NB4 (cell line): ENCODE measurements around the gene RAP1GAP.

Source experiments
- DNase-seq: peaks from one replicate; pipeline ENCODE4 v3.0.0; 2010; ENCODE audit warnings: low read depth
- H3K4me3 ChIP-seq: one replicate; pipeline ENCODE4 v1.5.1; 2011; ENCODE audit warnings: mild to moderate bottlenecking, low read depth, low read length, moderate library complexity
- CTCF ChIP-seq: IDR thresholded peaks from one replicate; pipeline ENCODE4 v1.5.1; 2012; ENCODE audit warnings: low read depth, low read length
- MAX ChIP-seq: IDR thresholded peaks from 2 replicates; pipeline ENCODE4 v1.6.1; 2011; ENCODE audit warnings: low read depth, low read length
- MYC ChIP-seq: IDR thresholded peaks from 2 replicates; pipeline ENCODE4 v1.6.1; 2011; ENCODE audit warnings: low read depth, low read length
- POLR2A ChIP-seq: IDR thresholded peaks from 2 replicates; pipeline ENCODE4 v1.6.1; 2011; ENCODE audit warnings: mild to moderate bottlenecking; ENCODE audit not compliant: insufficient read length; ENCODE audit errors: extremely low read depth

Gene RAP1GAP

GRCh38 chr1:21664806-21665588 is 4.2 kb downstream of the RAP1GAP start:
- no peak for DNase-seq
- TF ChIP-seq POLR2A: no peak
- no peak for TF ChIP-seq MAX
- TF ChIP-seq CTCF: no peak
- no peak for TF ChIP-seq MYC
- H3K4me3 ChIP-seq: no peak overlapping the region

GRCh38 chr1:21663951-21664805 is 5.0 kb downstream of the RAP1GAP start:
- DNase-seq: no peak
- no peak overlapping the region for H3K4me3 ChIP-seq
- TF ChIP-seq CTCF (no peak), POLR2A (no peak), MYC (no peak), MAX (no peak)

- no peak overlapping the region for H3K4me3 ChIP-seq
- TF ChIP-seq MYC (no peak), POLR2A (no peak), CTCF (no peak), MAX (no peak)
- DNase-seq: no peak
Observed at GRCh38 chr1:21663248-21663950, 5.8 kb downstream of the RAP1GAP start.

- no peak overlapping the region for H3K4me3 ChIP-seq
- no peak for DNase-seq
- TF ChIP-seq CTCF: no peak
- TF ChIP-seq MYC: no peak
- no peak for TF ChIP-seq MAX
- no peak for TF ChIP-seq POLR2A
Observed at GRCh38 chr1:21662426-21663247, 6.5 kb downstream of the RAP1GAP start.

- TF ChIP-seq CTCF (no peak), POLR2A (no peak), MAX (no peak), MYC (no peak)
- no peak for DNase-seq
- H3K4me3 ChIP-seq: no peak overlapping the region
Observed at GRCh38 chr1:21661886-21662285, 7.3 kb downstream of the RAP1GAP start.
